Stimulated activated effector memory CD8-positive, alpha-beta T cell treated with anti-CD3 and anti-CD28 coated beads, Interleukin-12 subunit alpha, Interleukin-12 subunit beta, amount 100 ng/mL, for 72 hours (primary cell): ENCODE data around the gene TBXA2R.
A peak's percentile ranks its signal among the peaks of the same experiment; 100 is the strongest.

ENCODE experiments used
- ATAC-seq: fragments of 150-1000 bp; cut with Tn5 transposase; 2 replicates; pipeline ENCODE4 v1.10.0; 2021
- DNase-seq, 2 donors: peaks; one replicate each; pipeline ENCODE4 v3.0.0; 2021 to 2022; ENCODE audit warnings: low spot score in 2 of 2
- H3K27ac Mint-ChIP-seq: one replicate; pipeline ENCODE4 v1.8.0; 2022; ENCODE audit warnings: mild to moderate bottlenecking, mixed read lengths
- H3K36me3 Mint-ChIP-seq: one replicate; pipeline ENCODE4 v1.8.0; 2022; ENCODE audit warnings: mild to moderate bottlenecking, mixed read lengths
- H3K4me1 Mint-ChIP-seq: one replicate; pipeline ENCODE4 v1.8.0; 2022; ENCODE audit warnings: mixed read lengths
- H3K4me3 Mint-ChIP-seq: one replicate; pipeline ENCODE4 v1.8.0; 2022; ENCODE audit warnings: mild to moderate bottlenecking, mixed read lengths
- H3K9me3 Mint-ChIP-seq: one replicate; pipeline ENCODE4 v1.8.0; 2022; ENCODE audit warnings: mixed read lengths

TBXA2R gene

GRCh38 chr19:3554254-3555083 is 52.2 kb downstream of the TBXA2R start:
- peaks cover 56% of the 10 kb centered on the region for H3K4me1 Mint-ChIP-seq
- H3K9me3 Mint-ChIP-seq: no peaks in the 10 kb centered on the region
- H3K36me3 Mint-ChIP-seq: peaks cover 28% of the 10 kb centered on the region
- DNase-seq (no peak), ATAC-seq (no peak)
- H3K27ac Mint-ChIP-seq: peak overlapping the region; percentile 93
- peak overlapping the region; percentile 98 for H3K4me3 Mint-ChIP-seq

GRCh38 chr19:3551792-3552095 is 54.9 kb downstream of the TBXA2R start:
- H3K27ac Mint-ChIP-seq: no peak overlapping the region
- peaks cover 46% of the 10 kb centered on the region for H3K4me1 Mint-ChIP-seq
- H3K4me3 Mint-ChIP-seq: no peak overlapping the region
- no peak for ATAC-seq
- no peaks in the 10 kb centered on the region for H3K9me3 Mint-ChIP-seq
- no peak for DNase-seq
- H3K36me3 Mint-ChIP-seq: peaks cover 25% of the 10 kb centered on the region

DNA sequence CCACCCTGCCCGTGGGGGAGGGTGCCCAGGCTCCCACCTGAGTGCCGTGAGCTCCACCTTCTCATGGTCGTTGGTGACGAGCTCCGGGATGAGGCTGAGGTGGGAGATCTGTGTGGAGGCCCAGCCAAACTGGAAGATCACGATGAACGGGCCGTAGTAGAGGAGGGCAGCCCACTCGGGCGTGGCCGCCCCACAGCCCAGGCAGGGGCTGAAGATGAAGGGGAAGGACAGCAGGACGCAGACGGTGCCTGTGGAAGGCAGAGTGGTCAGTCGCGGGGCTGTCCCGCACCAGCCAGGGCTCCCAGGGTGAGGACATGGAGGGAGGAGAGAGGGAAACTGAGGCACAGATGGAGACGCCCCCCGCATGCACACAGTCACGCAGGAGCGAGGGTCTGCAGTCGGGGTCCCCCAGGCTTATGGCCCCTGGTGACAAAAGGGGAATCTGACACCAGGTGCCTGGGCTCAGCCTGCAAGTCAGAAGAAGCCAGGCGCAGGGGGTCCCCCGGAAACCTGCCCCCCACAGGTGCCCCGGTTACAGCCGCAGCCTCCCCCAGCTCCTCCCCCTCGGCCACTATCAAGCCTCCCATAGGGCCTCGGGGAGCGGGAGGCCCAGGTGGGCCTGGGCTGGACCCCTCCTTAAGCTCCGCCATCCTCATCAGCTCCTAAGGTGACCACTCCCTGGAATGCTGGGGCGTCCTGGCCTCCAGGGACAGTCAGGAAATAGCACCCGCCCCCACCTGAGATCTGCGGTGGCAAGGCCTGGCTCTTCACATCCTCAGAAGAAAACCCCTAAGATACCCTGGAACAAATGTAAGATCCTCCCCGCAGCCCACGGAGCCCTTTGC is 55.5 kb downstream of the TBXA2R start:
- no peak for DNase-seq
- Mint-ChIP-seq H3K27ac (peak overlapping the region; percentile 80), H3K4me3 (no peak overlapping the region), H3K4me1 (peaks cover 40% of the 10 kb centered on the region), H3K9me3 (no peaks in the 10 kb centered on the region), H3K36me3 (peaks cover 21% of the 10 kb centered on the region)
- no peak for ATAC-seq

DNA sequence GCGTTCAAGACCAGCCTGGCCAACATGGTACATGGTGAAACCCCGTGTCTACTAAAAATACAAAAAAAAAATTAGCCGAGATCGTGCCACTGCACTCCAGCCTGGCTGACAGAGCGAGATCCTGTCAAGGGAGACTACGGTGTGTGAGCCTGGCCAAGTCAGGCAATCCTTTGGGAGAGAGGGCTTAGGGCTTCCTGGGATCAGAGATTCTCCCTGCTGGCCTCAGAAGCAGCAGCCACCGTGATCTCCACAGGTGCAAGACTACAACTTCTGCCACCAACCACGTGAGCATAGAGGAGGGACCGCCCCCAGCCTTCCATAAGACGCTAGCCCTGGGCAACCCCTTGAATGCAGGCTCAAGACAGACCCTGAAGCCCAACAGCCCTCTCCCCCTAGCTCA is 56.9 kb downstream of the TBXA2R start:
- Mint-ChIP-seq H3K27ac (no peak overlapping the region), H3K9me3 (no peaks in the 10 kb centered on the region), H3K4me3 (no peak overlapping the region), H3K4me1 (peaks cover 39% of the 10 kb centered on the region), H3K36me3 (peaks cover 26% of the 10 kb centered on the region)
- ATAC-seq: no peak
- DNase-seq: no peak

DNA sequence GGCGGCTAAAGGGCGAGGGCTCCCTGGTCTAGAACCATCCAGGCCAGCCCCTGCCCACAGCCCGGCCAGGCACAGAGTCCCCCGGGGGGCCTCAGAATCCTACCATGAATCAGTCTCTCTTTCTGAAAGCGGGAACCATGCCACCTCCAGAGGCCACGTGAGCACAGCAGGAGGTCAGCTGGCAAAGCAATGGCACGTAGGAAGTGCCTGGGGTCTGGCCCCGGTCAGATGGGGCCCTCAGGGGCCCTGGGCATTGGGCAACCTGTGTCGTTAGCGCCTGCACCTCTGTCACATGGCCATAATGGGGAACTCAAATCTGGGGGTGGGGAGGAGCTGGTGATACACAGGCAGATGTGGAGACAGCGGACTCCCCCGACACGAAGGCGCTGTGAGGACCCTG is 58.1 kb downstream of the TBXA2R start:
- ATAC-seq (no peak), DNase-seq (no peak)
- Mint-ChIP-seq H3K4me3 (no peak overlapping the region), H3K36me3 (peaks cover 28% of the 10 kb centered on the region), H3K27ac (no peak overlapping the region), H3K9me3 (no peaks in the 10 kb centered on the region), H3K4me1 (peaks cover 33% of the 10 kb centered on the region)

- Mint-ChIP-seq H3K27ac (no peak overlapping the region), H3K36me3 (peaks cover 28% of the 10 kb centered on the region), H3K4me3 (no peak overlapping the region), H3K9me3 (no peaks in the 10 kb centered on the region), H3K4me1 (peaks cover 28% of the 10 kb centered on the region)
- ATAC-seq (no peak), DNase-seq (no peak)
These were observed 58.9 kb downstream of the TBXA2R start for GRCh38 chr19:3547767-3548282.

DNA sequence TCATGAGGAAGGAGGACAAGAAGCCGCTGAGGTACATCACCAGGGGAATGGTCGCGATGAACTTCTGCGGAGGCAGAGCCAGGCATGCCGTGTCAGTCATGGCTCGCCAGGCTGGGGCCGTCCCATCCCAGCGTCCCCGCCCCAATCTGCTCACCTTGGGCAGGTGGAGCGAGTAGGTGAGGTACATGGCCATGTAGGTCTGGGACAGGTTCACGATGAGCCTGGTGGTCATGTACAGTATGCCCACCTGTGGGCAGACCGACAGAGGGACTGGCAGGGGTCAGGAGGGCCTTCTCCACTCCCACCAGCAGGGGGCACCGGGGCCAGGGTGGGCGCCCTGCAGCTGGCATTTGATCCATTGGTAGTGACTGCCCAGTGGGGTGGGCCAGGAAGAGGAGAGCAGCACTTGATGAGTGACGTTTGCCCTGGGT is 59.4 kb downstream of the TBXA2R start:
- Mint-ChIP-seq H3K4me1 (peaks cover 25% of the 10 kb centered on the region), H3K27ac (no peak overlapping the region), H3K36me3 (peaks cover 28% of the 10 kb centered on the region), H3K4me3 (no peak overlapping the region), H3K9me3 (no peaks in the 10 kb centered on the region)
- DNase-seq (peak in 1 of 2 donors; percentile 40), ATAC-seq (peak; percentile 27)

GRCh38 chr19:3546119-3546518 is 60.6 kb downstream of the TBXA2R start:
- H3K36me3 Mint-ChIP-seq: peaks cover 27% of the 10 kb centered on the region
- no peak for DNase-seq
- H3K4me1 Mint-ChIP-seq: peaks cover 19% of the 10 kb centered on the region
- ATAC-seq: no peak
- H3K9me3 Mint-ChIP-seq: no peaks in the 10 kb centered on the region
- no peak overlapping the region for H3K4me3 Mint-ChIP-seq
- peak overlapping the region; percentile 89 for H3K27ac Mint-ChIP-seq

DNA sequence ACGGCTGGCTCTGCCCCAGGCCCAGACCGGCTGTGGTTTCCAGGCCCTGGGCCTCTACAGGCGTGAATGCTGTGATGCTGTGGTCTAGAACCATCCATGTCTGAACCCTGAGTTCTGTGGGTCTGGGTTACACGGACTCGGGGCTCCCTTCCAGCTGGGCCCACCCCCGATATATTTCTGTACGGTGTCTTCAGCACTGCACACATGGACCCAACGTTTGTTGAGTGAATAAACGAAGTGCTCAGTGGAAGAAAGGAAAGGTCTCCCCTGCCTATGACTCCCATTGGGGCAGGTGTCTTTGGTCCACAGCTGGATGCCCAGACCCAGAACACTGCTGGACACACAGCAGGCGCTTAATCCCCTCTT is 61.0 kb downstream of the TBXA2R start:
- no peak for ATAC-seq
- Mint-ChIP-seq H3K36me3 (peaks cover 22% of the 10 kb centered on the region), H3K27ac (peak overlapping the region; percentile 89), H3K4me1 (peaks cover 15% of the 10 kb centered on the region), H3K9me3 (no peaks in the 10 kb centered on the region), H3K4me3 (no peak overlapping the region)
- no peak for DNase-seq

GRCh38 chr19:3544742-3545668 is 61.7 kb downstream of the TBXA2R start:
- Mint-ChIP-seq H3K36me3 (peaks cover 21% of the 10 kb centered on the region), H3K4me1 (peaks cover 14% of the 10 kb centered on the region), H3K27ac (peak overlapping the region; percentile 89), H3K4me3 (no peak overlapping the region), H3K9me3 (no peaks in the 10 kb centered on the region)
- ATAC-seq: peak; percentile 80
- DNase-seq: peak; percentile 93 to 94
